Cardiac fibroblast (primary cell): ENCODE results near the gene SRPK2.

Experiments
- DNase-seq, 2 donors: peaks; one replicate each; pipeline versions ENCODE4 v3.0.0 to v3.0.0-alpha.2; 2010; ENCODE audit warnings: low read depth in 2 of 2
- H3K4me3 ChIP-seq, 2 donors: replicated peaks in 1 of 2; 1 replicate in 1 of 2; 2 replicates in 1 of 2; pipeline ENCODE4 v1.5.1; 2011; ENCODE audit warnings: low read depth in 2 of 2, low read length in 2 of 2, mild to moderate bottlenecking in 2 of 2, moderate library complexity in 1 of 2
- TF ChIP-seq, protein P1 (sequence below): IDR thresholded peaks from one replicate; pipeline ENCODE4 v1.5.1; 2011; ENCODE audit warnings: low read depth, mild to moderate bottlenecking, low read length, inconsistent platforms

Gene SRPK2

DNA sequence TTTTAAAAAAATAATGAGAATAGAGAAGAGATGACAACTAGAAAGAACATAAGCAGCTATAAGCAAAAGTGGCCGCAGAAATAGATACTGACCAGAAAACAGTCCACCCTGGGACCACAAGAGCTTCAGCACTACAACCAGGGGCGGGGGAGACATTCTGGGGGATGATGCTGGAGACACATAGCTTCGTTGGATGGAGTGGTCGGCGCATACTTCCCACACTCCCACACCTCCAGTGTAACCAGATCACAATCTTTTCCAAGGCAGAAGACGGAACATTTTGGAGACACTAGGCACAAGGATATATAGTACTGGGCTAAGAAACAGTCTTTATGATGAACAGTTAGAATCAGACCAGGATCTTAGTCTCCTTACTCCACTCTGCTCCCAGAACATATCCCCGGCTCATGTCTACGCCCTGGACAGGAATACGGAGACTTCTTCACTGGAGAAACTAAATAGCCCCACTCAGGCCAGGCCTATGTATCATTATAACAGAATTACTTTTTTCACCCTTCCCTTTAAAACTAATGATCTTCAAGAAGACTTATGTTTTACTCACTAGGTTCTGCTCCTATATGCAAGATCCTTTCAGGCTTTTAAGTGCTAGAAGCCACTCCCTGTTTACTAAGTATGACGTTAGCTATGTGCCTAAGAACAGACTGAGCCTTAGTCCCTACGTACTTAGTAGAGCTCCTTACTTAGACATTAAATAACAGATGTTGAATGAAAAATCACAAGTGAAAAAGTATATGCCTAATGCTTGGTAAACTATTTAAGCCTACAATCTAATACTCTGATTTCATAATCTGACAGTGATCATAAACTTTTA, 169.6 kb downstream of the SRPK2 start:
- peak in 1 of 2 donors; percentile 65 for DNase-seq
- TF ChIP-seq, protein P1, sequence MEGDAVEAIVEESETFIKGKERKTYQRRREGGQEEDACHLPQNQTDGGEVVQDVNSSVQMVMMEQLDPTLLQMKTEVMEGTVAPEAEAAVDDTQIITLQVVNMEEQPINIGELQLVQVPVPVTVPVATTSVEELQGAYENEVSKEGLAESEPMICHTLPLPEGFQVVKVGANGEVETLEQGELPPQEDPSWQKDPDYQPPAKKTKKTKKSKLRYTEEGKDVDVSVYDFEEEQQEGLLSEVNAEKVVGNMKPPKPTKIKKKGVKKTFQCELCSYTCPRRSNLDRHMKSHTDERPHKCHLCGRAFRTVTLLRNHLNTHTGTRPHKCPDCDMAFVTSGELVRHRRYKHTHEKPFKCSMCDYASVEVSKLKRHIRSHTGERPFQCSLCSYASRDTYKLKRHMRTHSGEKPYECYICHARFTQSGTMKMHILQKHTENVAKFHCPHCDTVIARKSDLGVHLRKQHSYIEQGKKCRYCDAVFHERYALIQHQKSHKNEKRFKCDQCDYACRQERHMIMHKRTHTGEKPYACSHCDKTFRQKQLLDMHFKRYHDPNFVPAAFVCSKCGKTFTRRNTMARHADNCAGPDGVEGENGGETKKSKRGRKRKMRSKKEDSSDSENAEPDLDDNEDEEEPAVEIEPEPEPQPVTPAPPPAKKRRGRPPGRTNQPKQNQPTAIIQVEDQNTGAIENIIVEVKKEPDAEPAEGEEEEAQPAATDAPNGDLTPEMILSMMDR, result no peak
- H3K4me3 ChIP-seq, result no peak overlapping the region

DNA sequence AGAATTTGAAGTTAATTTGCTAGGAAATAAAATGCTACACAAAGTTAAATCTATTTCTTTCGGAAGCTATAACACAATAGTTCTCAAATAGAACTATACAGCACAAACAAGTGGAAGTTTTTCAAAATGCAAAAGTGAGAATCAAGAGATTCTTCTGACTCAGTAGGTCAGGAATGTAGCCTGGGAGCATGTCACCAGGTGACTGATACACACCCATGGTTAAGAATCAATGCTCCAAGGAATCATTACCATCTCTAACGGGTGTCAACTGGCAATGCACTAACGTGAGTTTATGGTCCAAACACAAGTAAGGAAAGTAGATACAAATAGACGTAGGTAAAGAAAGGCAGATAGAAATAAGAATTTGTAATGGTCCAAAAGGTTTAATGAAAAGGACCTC, 170.5 kb downstream of the SRPK2 start:
- TF ChIP-seq, protein P1, result no peak
- no peak overlapping the region for H3K4me3 ChIP-seq
- peak in 1 of 2 donors; percentile 27 for DNase-seq

DNA sequence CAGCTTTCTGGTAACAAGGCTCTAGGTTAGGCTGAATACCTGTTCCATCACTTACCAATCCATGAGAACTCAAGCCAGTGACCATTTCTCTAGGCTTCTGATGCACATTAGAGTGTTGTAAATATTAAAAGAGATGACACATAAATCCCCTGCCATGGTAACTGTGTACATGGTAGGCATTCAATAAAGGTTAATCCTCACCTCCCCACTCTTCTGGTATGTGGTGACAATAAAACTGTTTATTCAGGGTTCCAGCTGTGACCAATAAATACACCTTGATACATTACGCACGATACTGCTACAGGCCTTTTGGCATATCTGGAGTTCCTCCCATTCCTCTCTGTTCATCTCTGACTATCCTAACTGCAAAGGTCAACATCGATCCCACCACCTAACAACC, 171.9 kb downstream of the SRPK2 start:
- no peak for DNase-seq
- TF ChIP-seq, protein P1, result no peak
- no peak overlapping the region for H3K4me3 ChIP-seq

DNA sequence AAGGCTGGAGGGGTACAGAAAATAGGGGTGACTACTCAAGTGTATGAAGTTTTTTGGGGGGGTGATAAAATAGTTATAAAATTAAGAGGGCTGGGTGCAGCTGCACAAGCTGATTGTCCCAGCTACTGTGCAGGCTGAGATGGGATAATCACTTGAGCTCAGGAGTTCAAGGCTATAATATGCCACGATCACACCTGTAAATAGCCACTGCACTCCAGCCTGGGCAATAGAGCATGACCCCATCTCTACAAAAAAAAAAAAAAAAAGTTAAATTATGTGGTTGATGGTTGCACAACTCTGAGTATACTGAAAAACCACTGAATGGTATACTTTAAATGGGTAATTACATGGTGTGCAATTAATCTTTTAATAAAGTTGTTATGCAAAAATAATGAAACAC, 172.9 kb downstream of the SRPK2 start:
- no peak for DNase-seq
- H3K4me3 ChIP-seq, result no peak overlapping the region
- TF ChIP-seq, protein P1, result no peak

DNA sequence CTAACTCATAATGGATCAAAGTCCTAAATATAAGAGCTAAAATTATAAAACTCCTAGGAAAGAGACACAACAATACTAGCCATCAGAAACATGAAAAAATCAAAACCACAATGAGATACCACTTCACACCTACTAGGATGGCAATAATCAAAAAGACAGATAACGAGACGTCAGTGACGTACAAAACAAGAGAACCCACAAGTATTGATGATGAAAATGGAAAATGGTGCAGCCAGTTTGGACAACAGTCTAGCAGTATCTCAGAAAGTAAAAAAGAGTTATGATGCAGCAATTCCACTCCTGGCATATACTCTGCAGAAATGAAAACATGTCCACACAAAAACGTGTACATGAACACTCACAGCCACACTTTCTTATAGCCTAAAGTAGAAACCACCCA, 173.5 kb downstream of the SRPK2 start:
- TF ChIP-seq, protein P1, result no peak
- no peak overlapping the region for H3K4me3 ChIP-seq
- no peak for DNase-seq

DNA sequence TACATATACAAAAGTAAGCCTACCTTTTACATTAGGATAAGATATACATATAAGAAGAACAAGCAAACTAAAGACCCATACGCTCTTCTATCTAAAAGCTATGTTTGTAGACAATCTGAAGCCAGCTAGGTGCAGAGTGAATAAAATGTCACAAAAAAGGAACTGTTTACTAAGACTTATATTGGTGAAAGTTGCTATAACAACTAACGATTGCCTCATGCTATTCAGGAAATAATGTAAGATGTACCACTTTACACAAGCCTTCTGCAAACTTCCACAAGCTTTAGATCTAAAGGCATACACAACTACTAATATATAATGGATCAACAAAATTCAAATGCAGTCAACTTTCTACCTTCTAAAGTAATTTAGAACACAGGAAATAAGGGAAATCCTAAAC, 175.1 kb downstream of the SRPK2 start:
- TF ChIP-seq, protein P1, result no peak
- H3K4me3 ChIP-seq, result no peak overlapping the region
- DNase-seq, result no peak
